ENCODE results near the gene AP2A2.
"Not testable (repeated sequence)": the region's sequence is repeated elsewhere in the genome, so short reads cannot be mapped to it uniquely, and the experiment has no call there.

AP2A2 gene

GRCh38 chr11:954392-955153 is 28.9 kb downstream of the AP2A2 start:
- Mint-ChIP-seq H3K4me3 (no peak overlapping the region), H3K4me1 (peaks cover 46% of the 10 kb centered on the region), H3K9me3 (no peaks in the 10 kb centered on the region), H3K36me3 (ENCODE audit: insufficient read depth) (peaks cover 10% of the 10 kb centered on the region), H3K27me3 (no peaks in the 10 kb centered on the region), H3K27ac (ENCODE audit: low read depth) (peak overlapping the region; percentile 17)
- no peak for ATAC-seq (replicated peaks; ENCODE audit: extremely low read depth, poor library complexity, severe bottlenecking)
- DNase-seq (ENCODE audit: low spot score in 2 of 2), result no peak

- Mint-ChIP-seq H3K4me1 (peaks cover 46% of the 10 kb centered on the region), H3K4me3 (no peak overlapping the region), H3K27ac (ENCODE audit: low read depth) (no peak overlapping the region), H3K9me3 (no peaks in the 10 kb centered on the region), H3K36me3 (ENCODE audit: insufficient read depth) (peaks cover 13% of the 10 kb centered on the region), H3K27me3 (no peaks in the 10 kb centered on the region)
- DNase-seq (ENCODE audit: low spot score in 2 of 2) (no peak), ATAC-seq (replicated peaks; ENCODE audit: extremely low read depth, poor library complexity, severe bottlenecking) (no peak)
Measured at GRCh38 chr11:955154-956063, 29.7 kb downstream of the AP2A2 start.

GRCh38 chr11:957212-957920 is 31.7 kb downstream of the AP2A2 start:
- peaks cover 19% of the 10 kb centered on the region for H3K36me3 Mint-ChIP-seq (ENCODE audit: insufficient read depth)
- no peak for DNase-seq (ENCODE audit: low spot score in 2 of 2)
- no peak overlapping the region for H3K27ac Mint-ChIP-seq (ENCODE audit: low read depth)
- H3K4me3 Mint-ChIP-seq, result no peak overlapping the region
- peaks cover 43% of the 10 kb centered on the region for H3K4me1 Mint-ChIP-seq
- no peaks in the 10 kb centered on the region for H3K27me3 Mint-ChIP-seq
- H3K9me3 Mint-ChIP-seq, result no peaks in the 10 kb centered on the region
- ATAC-seq (replicated peaks; ENCODE audit: extremely low read depth, poor library complexity, severe bottlenecking), result no peak

- no peak overlapping the region for H3K27ac Mint-ChIP-seq (ENCODE audit: low read depth)
- H3K4me1 Mint-ChIP-seq, result peaks cover 36% of the 10 kb centered on the region
- peaks cover 22% of the 10 kb centered on the region for H3K36me3 Mint-ChIP-seq (ENCODE audit: insufficient read depth)
- H3K27me3 Mint-ChIP-seq, result no peaks in the 10 kb centered on the region
- DNase-seq (ENCODE audit: low spot score in 2 of 2) (no peak), ATAC-seq (replicated peaks; ENCODE audit: extremely low read depth, poor library complexity, severe bottlenecking) (no peak)
- no peaks in the 10 kb centered on the region for H3K9me3 Mint-ChIP-seq
- no peak overlapping the region for H3K4me3 Mint-ChIP-seq
Measured at GRCh38 chr11:958101-958500, 32.4 kb downstream of the AP2A2 start.

GRCh38 chr11:959027-959426 is 33.4 kb downstream of the AP2A2 start:
- DNase-seq (ENCODE audit: low spot score in 2 of 2) (no peak), ATAC-seq (replicated peaks; ENCODE audit: extremely low read depth, poor library complexity, severe bottlenecking) (no peak)
- H3K36me3 Mint-ChIP-seq (ENCODE audit: insufficient read depth), result peaks cover 22% of the 10 kb centered on the region
- H3K9me3 Mint-ChIP-seq, result no peaks in the 10 kb centered on the region
- H3K4me1 Mint-ChIP-seq, result peaks cover 31% of the 10 kb centered on the region
- H3K4me3 Mint-ChIP-seq, result no peak overlapping the region
- no peak overlapping the region for H3K27ac Mint-ChIP-seq (ENCODE audit: low read depth)
- H3K27me3 Mint-ChIP-seq, result no peaks in the 10 kb centered on the region

DNA sequence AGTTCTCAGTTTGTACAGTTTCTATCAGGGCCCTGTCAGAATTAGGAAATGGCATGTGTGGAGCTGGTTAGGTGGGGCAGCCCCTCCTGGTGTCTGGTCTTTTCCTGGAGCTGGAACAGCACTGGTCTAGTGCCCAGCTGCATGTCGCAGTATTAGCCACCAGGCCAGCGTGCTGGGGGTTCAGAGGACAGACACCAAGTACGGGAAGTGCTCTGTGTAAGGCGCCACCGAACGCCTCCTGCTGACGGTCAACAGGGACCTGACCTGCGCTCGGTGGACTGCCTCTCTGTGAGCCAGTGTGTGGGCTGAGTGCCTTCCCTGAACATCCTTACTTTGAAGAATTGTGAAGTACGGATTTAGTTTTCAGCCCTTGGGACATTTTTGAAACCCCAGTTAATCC is 33.9 kb downstream of the AP2A2 start:
- DNase-seq (ENCODE audit: low spot score in 2 of 2) (no peak), ATAC-seq (replicated peaks; ENCODE audit: extremely low read depth, poor library complexity, severe bottlenecking) (no peak)
- H3K4me3 Mint-ChIP-seq, result no peak overlapping the region
- peaks cover 22% of the 10 kb centered on the region for H3K36me3 Mint-ChIP-seq (ENCODE audit: insufficient read depth)
- H3K27ac Mint-ChIP-seq (ENCODE audit: low read depth), result peak overlapping the region; percentile 32
- peaks cover 27% of the 10 kb centered on the region for H3K4me1 Mint-ChIP-seq
- H3K9me3 Mint-ChIP-seq, result no peaks in the 10 kb centered on the region
- H3K27me3 Mint-ChIP-seq, result no peaks in the 10 kb centered on the region

DNA sequence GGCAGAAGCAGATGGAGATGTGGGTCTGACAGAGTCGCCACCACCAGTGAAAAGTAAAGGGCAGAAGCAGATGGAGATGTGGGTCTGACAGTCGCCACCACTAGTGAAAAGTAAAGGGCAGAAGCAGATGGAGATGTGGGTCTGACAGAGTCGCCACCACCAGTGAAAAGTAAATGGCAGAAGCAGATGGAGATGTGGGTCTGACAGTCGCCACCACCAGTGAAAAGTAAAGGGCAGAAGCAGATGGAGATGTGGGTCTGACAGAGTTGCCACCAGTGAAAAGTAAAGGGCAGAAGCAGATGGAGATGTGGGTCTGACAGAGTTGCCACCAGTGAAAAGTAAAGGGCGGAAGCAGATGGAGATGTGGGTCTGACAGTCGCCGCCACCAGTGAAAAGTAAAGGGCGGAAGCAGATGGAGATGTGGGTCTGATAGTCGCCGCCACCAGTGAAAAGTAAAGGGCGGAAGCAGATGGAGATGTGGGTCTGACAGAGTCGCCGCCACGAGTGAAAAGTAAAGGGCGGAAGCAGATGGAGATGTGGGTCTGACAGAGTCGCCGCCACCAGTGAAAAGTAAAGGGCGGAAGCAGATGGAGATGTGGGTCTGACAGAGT is 35.7 kb downstream of the AP2A2 start:
- H3K9me3 Mint-ChIP-seq; H3K27ac Mint-ChIP-seq (ENCODE audit: low read depth); ATAC-seq (replicated peaks; ENCODE audit: extremely low read depth, poor library complexity, severe bottlenecking); H3K27me3 Mint-ChIP-seq; DNase-seq (ENCODE audit: low spot score in 2 of 2); H3K4me3 Mint-ChIP-seq: not testable (repeated sequence)
- Mint-ChIP-seq H3K36me3 (ENCODE audit: insufficient read depth) (peaks cover 30% of the 10 kb centered on the region), H3K4me1 (peaks cover 24% of the 10 kb centered on the region)

GRCh38 chr11:961921-962320 is 36.3 kb downstream of the AP2A2 start:
- ATAC-seq (replicated peaks; ENCODE audit: extremely low read depth, poor library complexity, severe bottlenecking) (no peak), DNase-seq (ENCODE audit: low spot score in 2 of 2) (no peak)
- H3K4me3 Mint-ChIP-seq, result no peak overlapping the region
- no peaks in the 10 kb centered on the region for H3K9me3 Mint-ChIP-seq
- H3K27ac Mint-ChIP-seq (ENCODE audit: low read depth), result no peak overlapping the region
- H3K27me3 Mint-ChIP-seq, result no peaks in the 10 kb centered on the region
- H3K4me1 Mint-ChIP-seq, result peaks cover 25% of the 10 kb centered on the region
- peaks cover 31% of the 10 kb centered on the region for H3K36me3 Mint-ChIP-seq (ENCODE audit: insufficient read depth)

DNA sequence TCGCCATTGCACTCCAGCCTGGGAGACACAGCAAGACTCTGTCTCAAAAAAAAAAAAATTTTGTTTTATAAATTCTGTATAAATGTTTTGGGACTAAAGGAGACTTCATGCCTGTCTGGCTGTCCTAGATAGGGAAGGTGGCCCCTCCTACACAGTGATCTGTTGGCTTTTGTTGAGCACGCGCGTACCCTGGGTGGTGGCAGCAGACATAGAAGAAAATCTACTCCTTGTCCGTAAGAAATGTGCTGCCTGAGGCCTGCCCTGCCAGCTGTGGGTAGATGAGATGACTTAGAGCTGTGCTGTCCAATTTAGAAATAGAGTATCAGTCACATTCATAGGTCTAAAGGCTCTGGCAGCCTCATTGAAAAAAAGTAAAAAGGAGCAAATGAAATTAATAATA is 37.0 kb downstream of the AP2A2 start:
- H3K4me3 Mint-ChIP-seq, result no peak overlapping the region
- H3K27me3 Mint-ChIP-seq, result no peaks in the 10 kb centered on the region
- peaks cover 29% of the 10 kb centered on the region for H3K36me3 Mint-ChIP-seq (ENCODE audit: insufficient read depth)
- ATAC-seq (replicated peaks; ENCODE audit: extremely low read depth, poor library complexity, severe bottlenecking) (no peak), DNase-seq (ENCODE audit: low spot score in 2 of 2) (no peak)
- H3K9me3 Mint-ChIP-seq, result no peaks in the 10 kb centered on the region
- H3K27ac Mint-ChIP-seq (ENCODE audit: low read depth), result no peak overlapping the region
- peaks cover 23% of the 10 kb centered on the region for H3K4me1 Mint-ChIP-seq

DNA sequence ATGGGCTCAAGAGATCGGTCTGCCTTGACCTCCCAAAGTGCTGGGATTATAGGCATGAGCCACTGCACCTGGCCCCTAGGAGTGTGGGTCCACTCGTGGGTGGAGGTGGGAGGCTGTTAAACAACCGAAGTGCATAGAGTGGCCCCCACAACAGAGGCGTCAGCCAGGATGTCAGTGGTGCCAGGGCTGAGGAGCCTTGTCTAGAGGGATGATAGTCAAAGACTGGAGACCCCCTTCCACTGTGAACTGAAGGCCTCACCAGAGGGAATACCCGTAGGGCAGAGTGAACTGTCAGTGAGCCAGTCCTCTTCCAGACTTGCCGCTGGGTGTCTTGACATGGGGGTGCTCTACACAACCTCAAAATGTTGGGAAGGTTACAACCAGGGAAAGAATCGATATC is 38.2 kb downstream of the AP2A2 start:
- Mint-ChIP-seq H3K9me3 (no peaks in the 10 kb centered on the region), H3K36me3 (ENCODE audit: insufficient read depth) (peaks cover 32% of the 10 kb centered on the region), H3K27ac (ENCODE audit: low read depth) (no peak overlapping the region), H3K4me1 (peaks cover 19% of the 10 kb centered on the region), H3K4me3 (no peak overlapping the region), H3K27me3 (no peaks in the 10 kb centered on the region)
- no peak for ATAC-seq (replicated peaks; ENCODE audit: extremely low read depth, poor library complexity, severe bottlenecking)
- DNase-seq (ENCODE audit: low spot score in 2 of 2), result no peak

- Mint-ChIP-seq H3K9me3 (no peaks in the 10 kb centered on the region), H3K27me3 (no peaks in the 10 kb centered on the region), H3K4me3 (no peak overlapping the region), H3K36me3 (ENCODE audit: insufficient read depth) (peaks cover 28% of the 10 kb centered on the region), H3K4me1 (peaks cover 28% of the 10 kb centered on the region), H3K27ac (ENCODE audit: low read depth) (no peak overlapping the region)
- DNase-seq (ENCODE audit: low spot score in 2 of 2), result no peak
- no peak for ATAC-seq (replicated peaks; ENCODE audit: extremely low read depth, poor library complexity, severe bottlenecking)
Measured at GRCh38 chr11:965206-965775, 39.6 kb downstream of the AP2A2 start.
